OCI-LY7 (cell line): ENCODE data around the gene LDHAL6A.

Experiments used
- EZH2phosphoT487 ChIP-seq: fragments of 200-600 bp; sonication (generic); IDR thresholded peaks from 2 replicates; pipeline ENCODE4 v1.6.1; 2018; ENCODE audit warnings: low read depth, borderline replicate concordance, mild to moderate bottlenecking, mixed run types, antibody characterized with exemption, low read length, moderate library complexity, mixed read lengths
- TF ChIP-seq, protein P1 (sequence below): fragments of 200-600 bp; sonication (generic); conservative IDR thresholded peaks from 2 replicates; pipeline ENCODE4 v1.5.1; 2014; ENCODE audit warnings: mild to moderate bottlenecking, antibody characterized with exemption, low read length, moderate library complexity, mixed read lengths

DNA sequence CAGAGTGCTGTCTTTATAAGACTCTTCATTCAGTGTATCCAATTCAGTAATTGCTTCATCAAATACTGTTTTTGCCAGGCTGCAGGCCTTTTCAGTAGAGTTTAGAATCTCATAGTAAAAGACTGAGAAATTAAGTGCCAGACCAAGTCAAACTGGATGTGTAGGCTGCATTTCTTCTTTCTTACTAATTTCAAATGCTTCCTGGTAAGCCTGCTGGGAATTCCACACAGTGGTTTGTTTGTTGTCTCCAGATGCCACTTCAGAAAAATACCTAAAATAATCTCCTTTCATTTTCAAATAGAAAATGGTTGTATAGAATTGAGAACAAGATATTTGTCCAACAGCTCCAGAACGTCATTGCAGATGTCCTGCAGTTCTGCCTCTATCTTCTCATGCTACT, 34.7 kb downstream of the LDHAL6A start:
- TF ChIP-seq, protein P1, sequence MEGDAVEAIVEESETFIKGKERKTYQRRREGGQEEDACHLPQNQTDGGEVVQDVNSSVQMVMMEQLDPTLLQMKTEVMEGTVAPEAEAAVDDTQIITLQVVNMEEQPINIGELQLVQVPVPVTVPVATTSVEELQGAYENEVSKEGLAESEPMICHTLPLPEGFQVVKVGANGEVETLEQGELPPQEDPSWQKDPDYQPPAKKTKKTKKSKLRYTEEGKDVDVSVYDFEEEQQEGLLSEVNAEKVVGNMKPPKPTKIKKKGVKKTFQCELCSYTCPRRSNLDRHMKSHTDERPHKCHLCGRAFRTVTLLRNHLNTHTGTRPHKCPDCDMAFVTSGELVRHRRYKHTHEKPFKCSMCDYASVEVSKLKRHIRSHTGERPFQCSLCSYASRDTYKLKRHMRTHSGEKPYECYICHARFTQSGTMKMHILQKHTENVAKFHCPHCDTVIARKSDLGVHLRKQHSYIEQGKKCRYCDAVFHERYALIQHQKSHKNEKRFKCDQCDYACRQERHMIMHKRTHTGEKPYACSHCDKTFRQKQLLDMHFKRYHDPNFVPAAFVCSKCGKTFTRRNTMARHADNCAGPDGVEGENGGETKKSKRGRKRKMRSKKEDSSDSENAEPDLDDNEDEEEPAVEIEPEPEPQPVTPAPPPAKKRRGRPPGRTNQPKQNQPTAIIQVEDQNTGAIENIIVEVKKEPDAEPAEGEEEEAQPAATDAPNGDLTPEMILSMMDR = no peak
- TF ChIP-seq EZH2phosphoT487 = no peak
